GM12892 (cell line): Measurements from ENCODE around the gene RPS29.

Experiments
- POLR2A ChIP-seq: IDR thresholded peaks from 2 replicates; pipeline ENCODE4 v1.6.1; 2011; ENCODE audit warnings: low read depth, low read length, control low read depth
- POLR2AphosphoS5 ChIP-seq: IDR thresholded peaks from 2 replicates; pipeline ENCODE4 v1.6.1; 2011; ENCODE audit warnings: low read depth, low read length, control low read depth
- TAF1 ChIP-seq: IDR thresholded peaks from 2 replicates; pipeline ENCODE4 v1.6.1; 2011; ENCODE audit warnings: low read depth, mild to moderate bottlenecking, control low read depth, low read length, borderline replicate concordance

GRCh38 chr14:49553106-49553505 is 33.1 kb downstream of the RPS29 start:
- TF ChIP-seq TAF1 (no peak), POLR2A (no peak), POLR2AphosphoS5 (no peak)
